Prostate gland (tissue), 2 donors: ENCODE measurements around the gene DOCK2.

ENCODE experiments used
- POLR2A ChIP-seq: fragments of 450-650 bp; IDR thresholded peaks from one replicate; pipeline ENCODE4 v1.6.1; 2016; ENCODE audit warnings: antibody characterized with exemption, mild to moderate bottlenecking
- POLR2AphosphoS5 ChIP-seq: sonication (generic); formaldehyde crosslinking; IDR thresholded peaks from one replicate; pipeline ENCODE4 v1.6.1; 2017; ENCODE audit warnings: antibody characterized with exemption
- TF ChIP-seq, protein P1 (sequence below), 4 experiments: fragments of 200-600 bp in 2 of 4; fragments of 450-650 bp in 2 of 4; sonication (generic) in 2 of 4; IDR thresholded peaks; 1 replicate in 3 of 4; 2 replicates in 1 of 4; pipeline ENCODE4 v1.5.1; 2016 to 2019; ENCODE audit warnings: antibody characterized with exemption in 4 of 4, mild to moderate bottlenecking in 2 of 4, moderate library complexity in 2 of 4

DNA sequence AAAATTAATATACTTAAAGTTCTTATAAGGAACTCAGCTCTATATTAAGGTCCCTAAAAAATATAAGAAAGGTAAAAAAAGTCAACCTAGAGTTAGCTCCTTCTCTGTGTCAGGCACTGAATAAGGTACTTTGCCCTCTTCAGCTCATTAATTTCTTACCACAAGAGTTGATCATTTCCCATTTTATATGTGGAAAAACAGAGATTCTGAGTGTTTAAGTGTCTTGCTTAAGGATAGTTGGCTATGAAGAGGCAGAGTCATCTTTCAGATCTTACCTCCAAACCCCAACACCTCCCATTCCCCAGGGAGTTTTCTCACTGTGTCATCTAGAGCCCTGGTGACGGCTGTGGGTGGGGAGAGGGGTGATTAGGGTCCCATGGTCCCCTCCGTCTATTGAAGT, 302.7 kb downstream of the DOCK2 start:
- TF ChIP-seq, protein P1, sequence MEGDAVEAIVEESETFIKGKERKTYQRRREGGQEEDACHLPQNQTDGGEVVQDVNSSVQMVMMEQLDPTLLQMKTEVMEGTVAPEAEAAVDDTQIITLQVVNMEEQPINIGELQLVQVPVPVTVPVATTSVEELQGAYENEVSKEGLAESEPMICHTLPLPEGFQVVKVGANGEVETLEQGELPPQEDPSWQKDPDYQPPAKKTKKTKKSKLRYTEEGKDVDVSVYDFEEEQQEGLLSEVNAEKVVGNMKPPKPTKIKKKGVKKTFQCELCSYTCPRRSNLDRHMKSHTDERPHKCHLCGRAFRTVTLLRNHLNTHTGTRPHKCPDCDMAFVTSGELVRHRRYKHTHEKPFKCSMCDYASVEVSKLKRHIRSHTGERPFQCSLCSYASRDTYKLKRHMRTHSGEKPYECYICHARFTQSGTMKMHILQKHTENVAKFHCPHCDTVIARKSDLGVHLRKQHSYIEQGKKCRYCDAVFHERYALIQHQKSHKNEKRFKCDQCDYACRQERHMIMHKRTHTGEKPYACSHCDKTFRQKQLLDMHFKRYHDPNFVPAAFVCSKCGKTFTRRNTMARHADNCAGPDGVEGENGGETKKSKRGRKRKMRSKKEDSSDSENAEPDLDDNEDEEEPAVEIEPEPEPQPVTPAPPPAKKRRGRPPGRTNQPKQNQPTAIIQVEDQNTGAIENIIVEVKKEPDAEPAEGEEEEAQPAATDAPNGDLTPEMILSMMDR (IDR thresholded peaks at IDR 0.05): no peak
- TF ChIP-seq POLR2A (no peak), POLR2AphosphoS5 (no peak)
